Natural killer cell (primary cell): ENCODE data around the gene WDR45B. TPM values are rescaled to one million over a fixed set of nuclear protein-coding genes. Genes with fewer than 3 reads are reported as not detected.

ENCODE experiments used
- ATAC-seq, 3 donors: fragments of 150-1000 bp in 2 of 3; fragments of 200-7000 bp in 1 of 3; cut with Tn5 transposase; 1 replicate in 1 of 3; 2 replicates in 2 of 3; pipeline ENCODE4 v1.10.0; 2021; ENCODE audit warnings: mild to moderate bottlenecking in 2 of 3, moderate library complexity in 2 of 3
- DNase-seq, 2 donors: peaks; one replicate each; pipeline versions ENCODE4 v3.0.0 to v3.0.0-alpha.2; 2013 to 2021; ENCODE audit warnings: mixed read lengths in 1 of 2
- H3K27ac ChIP-seq: one replicate; pipeline ENCODE4 v1.5.1; 2013; ENCODE audit warnings: mild to moderate bottlenecking, low read length
- H3K27me3 ChIP-seq: one replicate; pipeline ENCODE4 v1.6.1; 2013; ENCODE audit warnings: low read length; ENCODE audit not compliant: control insufficient read depth, insufficient read depth
- H3K36me3 ChIP-seq: one replicate; pipeline ENCODE4 v1.6.1; 2013; ENCODE audit warnings: low read length; ENCODE audit not compliant: control insufficient read depth, insufficient read depth
- H3K4me1 ChIP-seq: one replicate; pipeline ENCODE4 v1.6.1; 2013; ENCODE audit warnings: low read length; ENCODE audit not compliant: control insufficient read depth, insufficient read depth
- H3K4me3 ChIP-seq: one replicate; pipeline ENCODE4 v1.5.1; 2013; ENCODE audit warnings: low read length
- H3K9me3 ChIP-seq: one replicate; pipeline ENCODE4 v1.6.1; 2013; ENCODE audit warnings: low read length; ENCODE audit not compliant: control insufficient read depth, insufficient read depth
- H3K27ac Mint-ChIP-seq, 2 donors: one replicate each; pipeline ENCODE4 v1.8.0; 2022; ENCODE audit warnings: mild to moderate bottlenecking in 2 of 2, mixed read lengths in 2 of 2, moderate library complexity in 1 of 2
- H3K27me3 Mint-ChIP-seq, 2 donors: one replicate each; pipeline ENCODE4 v1.8.0; 2022; ENCODE audit warnings: low read depth in 2 of 2, mixed read lengths in 2 of 2
- H3K36me3 Mint-ChIP-seq: one replicate; pipeline ENCODE4 v1.8.0; 2022; ENCODE audit warnings: mixed read lengths
- H3K4me1 Mint-ChIP-seq, 2 donors: one replicate each; pipeline ENCODE4 v1.8.0; 2022; ENCODE audit warnings: mixed read lengths in 2 of 2
- H3K4me3 Mint-ChIP-seq: one replicate; pipeline ENCODE4 v1.8.0; 2022; ENCODE audit warnings: mild to moderate bottlenecking, moderate library complexity, mixed read lengths
- H3K9me3 Mint-ChIP-seq, 2 donors: one replicate each; pipeline ENCODE4 v1.8.0; 2022; ENCODE audit warnings: mixed read lengths in 2 of 2
- WGBS: methylation state at CpG from one replicate; pipeline ENCODE4 v1.1.7; 2013; ENCODE audit warnings: missing lambda C conversion rate; ENCODE audit not compliant: insufficient coverage; 5-methylcytosine and 5-hydroxymethylcytosine counted together
- intact Hi-C: fragments of 100-400 bp; cut with micrococcal nuclease; formaldehyde crosslinking; loops from one replicate; pipeline ENCODE4 v1.14.2; 2022
- total RNA-seq, 4 donors: library from RNA; stranded (reverse); fragments of 120-200 nt in 1 of 4; gene quantifications; one replicate each; pipeline versions ENCODE4 v1.2.3 to v1.2.4, GENCODE V29; 2013 to 2022
- TF ChIP-seq, protein P1 (sequence below): fragments of 200-600 bp; IDR thresholded peaks from one replicate; pipeline ENCODE4 v1.8.0; 2022; ENCODE audit warnings: antibody characterized with exemption

WDR45B gene
- total RNA-seq, 3 donors from 2014 or later (not counting 1 experiment from before 2014, with no cell fraction given): 81.8 to 112 (median 94.6) TPM

- Histone ChIP-seq H3K36me3 (peaks cover 59% of the 10 kb centered on the region), H3K9me3 (no peaks in the 10 kb centered on the region), H3K27me3 (no peaks in the 10 kb centered on the region), H3K27ac (no peak overlapping the region), H3K4me3 (no peak overlapping the region), H3K4me1 (no peaks in the 10 kb centered on the region)
- Mint-ChIP-seq H3K36me3 (peaks cover 8% of the 10 kb centered on the region), H3K4me3 (no peak overlapping the region), H3K4me1 (no peaks in the 10 kb centered on the region), H3K27ac (no peak overlapping the region), H3K27me3 (no peaks in the 10 kb centered on the region), H3K9me3 (no peaks in the 10 kb centered on the region)
- 99% methylated on average over 10 of the region's 10 CpGs for WGBS
- ATAC-seq (no peak), DNase-seq (no peak)
- TF ChIP-seq, protein P1, sequence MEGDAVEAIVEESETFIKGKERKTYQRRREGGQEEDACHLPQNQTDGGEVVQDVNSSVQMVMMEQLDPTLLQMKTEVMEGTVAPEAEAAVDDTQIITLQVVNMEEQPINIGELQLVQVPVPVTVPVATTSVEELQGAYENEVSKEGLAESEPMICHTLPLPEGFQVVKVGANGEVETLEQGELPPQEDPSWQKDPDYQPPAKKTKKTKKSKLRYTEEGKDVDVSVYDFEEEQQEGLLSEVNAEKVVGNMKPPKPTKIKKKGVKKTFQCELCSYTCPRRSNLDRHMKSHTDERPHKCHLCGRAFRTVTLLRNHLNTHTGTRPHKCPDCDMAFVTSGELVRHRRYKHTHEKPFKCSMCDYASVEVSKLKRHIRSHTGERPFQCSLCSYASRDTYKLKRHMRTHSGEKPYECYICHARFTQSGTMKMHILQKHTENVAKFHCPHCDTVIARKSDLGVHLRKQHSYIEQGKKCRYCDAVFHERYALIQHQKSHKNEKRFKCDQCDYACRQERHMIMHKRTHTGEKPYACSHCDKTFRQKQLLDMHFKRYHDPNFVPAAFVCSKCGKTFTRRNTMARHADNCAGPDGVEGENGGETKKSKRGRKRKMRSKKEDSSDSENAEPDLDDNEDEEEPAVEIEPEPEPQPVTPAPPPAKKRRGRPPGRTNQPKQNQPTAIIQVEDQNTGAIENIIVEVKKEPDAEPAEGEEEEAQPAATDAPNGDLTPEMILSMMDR: no peak
- intact Hi-C loops: no loop called here
These were observed 79.2 kb downstream of the WDR45B start for GRCh38 chr17:82568997-82569393.

- Histone ChIP-seq H3K4me1 (no peaks in the 10 kb centered on the region), H3K9me3 (no peaks in the 10 kb centered on the region), H3K4me3 (no peak overlapping the region), H3K36me3 (peaks cover 47% of the 10 kb centered on the region), H3K27me3 (no peaks in the 10 kb centered on the region), H3K27ac (no peak overlapping the region)
- no peak for ATAC-seq
- H3K4me3 Mint-ChIP-seq: no peak overlapping the region
- intact Hi-C loops: no loop called here
- no peaks in the 10 kb centered on the region for H3K9me3 Mint-ChIP-seq
- TF ChIP-seq, protein P1: no peak
- DNase-seq: no peak
- H3K4me1 Mint-ChIP-seq: peaks cover 0 to 6% of the 10 kb centered on the region in 2 donors
- 93% methylated on average over 15 of the region's 15 CpGs for WGBS
- no peaks in the 10 kb centered on the region for H3K27me3 Mint-ChIP-seq
- H3K27ac Mint-ChIP-seq: no peak overlapping the region
- peaks cover 8% of the 10 kb centered on the region for H3K36me3 Mint-ChIP-seq
These were observed 81.0 kb downstream of the WDR45B start for GRCh38 chr17:82567286-82567685.

DNA sequence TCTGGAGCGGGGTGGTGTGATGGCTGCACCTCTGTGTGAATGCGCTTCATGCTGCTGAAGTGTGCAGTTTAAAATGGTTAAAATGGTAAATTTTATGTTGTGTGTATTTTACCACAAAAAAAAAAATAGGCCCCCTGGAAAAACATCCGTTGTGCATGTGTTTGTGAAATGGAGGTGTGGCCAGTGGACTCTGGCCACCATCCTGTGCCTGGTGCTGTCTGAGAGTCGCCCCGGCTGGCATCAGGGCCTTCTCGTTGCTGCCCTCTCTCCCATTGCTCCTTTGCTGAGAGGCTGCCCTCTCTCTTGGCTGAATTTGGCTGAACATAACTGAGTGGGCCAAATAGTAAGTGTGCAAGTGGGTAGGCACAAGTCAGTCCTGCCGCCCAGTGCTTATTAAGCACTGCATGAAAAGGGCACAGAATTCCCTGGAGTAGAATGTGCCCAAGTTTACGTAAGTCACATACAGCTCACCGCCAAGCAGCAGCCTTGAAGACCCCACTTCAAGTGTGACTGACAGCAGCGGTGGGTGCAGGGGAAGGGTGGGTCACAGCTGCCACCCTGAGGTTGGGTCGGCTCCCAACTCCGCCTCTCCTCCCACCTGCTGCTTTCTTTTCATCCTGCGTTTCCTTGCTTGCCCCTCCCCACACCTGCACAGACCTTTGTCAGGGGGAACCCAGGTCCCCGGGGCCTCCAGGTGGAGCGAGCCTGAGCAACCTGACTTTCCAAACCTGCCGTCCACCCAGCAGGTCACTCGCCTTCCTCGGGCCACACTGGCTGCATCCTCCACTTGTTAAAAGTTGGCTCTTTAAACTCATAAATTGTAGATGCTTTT is 81.9 kb downstream of the WDR45B start:
- Mint-ChIP-seq H3K27me3 (no peaks in the 10 kb centered on the region), H3K27ac (no peak overlapping the region), H3K36me3 (no peaks in the 10 kb centered on the region), H3K4me3 (no peak overlapping the region), H3K9me3 (no peaks in the 10 kb centered on the region), H3K4me1 (peaks cover 6 to 8% of the 10 kb centered on the region in 2 donors)
- H3K27ac ChIP-seq: no peak overlapping the region
- H3K27me3 ChIP-seq: no peaks in the 10 kb centered on the region
- TF ChIP-seq, protein P1: no peak
- 93% methylated on average over 18 of the region's 18 CpGs for WGBS
- no peak for DNase-seq
- no peak for ATAC-seq
- intact Hi-C loops: no loop called here
- peaks cover 41% of the 10 kb centered on the region for H3K36me3 ChIP-seq
- peaks cover 4% of the 10 kb centered on the region for H3K4me1 ChIP-seq
- no peak overlapping the region for H3K4me3 ChIP-seq
- no peaks in the 10 kb centered on the region for H3K9me3 ChIP-seq
